Stomach smooth muscle (tissue), 2 donors: ENCODE results near the gene UCHL5.
"Not testable (repeated sequence)": the region's sequence is repeated elsewhere in the genome, so short reads cannot be mapped to it uniquely, and the experiment has no call there.

Source experiments
- H3K27ac ChIP-seq: one replicate; pipeline ENCODE4 v1.7.0; 2013; ENCODE audit warnings: mild to moderate bottlenecking, low read length, inconsistent platforms
- H3K27me3 ChIP-seq, 2 donors: one replicate each; pipeline ENCODE4 v1.7.0; 2013; ENCODE audit warnings: low read length in 2 of 2; ENCODE audit not compliant: insufficient read depth in 2 of 2, control insufficient read depth in 1 of 2
- H3K36me3 ChIP-seq, 2 donors: one replicate each; pipeline ENCODE4 v1.7.0; 2013; ENCODE audit warnings: low read length in 2 of 2; ENCODE audit not compliant: control insufficient read depth in 2 of 2, insufficient read depth in 2 of 2
- H3K4me1 ChIP-seq: one replicate; pipeline ENCODE4 v1.7.0; 2013; ENCODE audit warnings: low read length; ENCODE audit not compliant: control insufficient read depth, insufficient read depth
- H3K4me3 ChIP-seq, 2 donors: one replicate each; pipeline ENCODE4 v1.7.0; 2013; ENCODE audit warnings: low read length in 2 of 2
- H3K9ac ChIP-seq, 2 donors: one replicate each; pipeline ENCODE4 v1.7.0; 2013; ENCODE audit warnings: low read length in 2 of 2, mild to moderate bottlenecking in 1 of 2
- H3K9me3 ChIP-seq, 2 donors: one replicate each; pipeline ENCODE4 v1.7.0; 2013; ENCODE audit warnings: low read length in 2 of 2; ENCODE audit not compliant: control insufficient read depth in 2 of 2
- donor health status: healthy.
- donor health status: Pancreatic carcinoma.

UCHL5 gene

GRCh38 chr1:193011406-193011805 lies 47.8 kb downstream of the UCHL5 start:
- no peaks in the 10 kb centered on the region for H3K27me3 ChIP-seq
- no peaks in the 10 kb centered on the region for H3K9me3 ChIP-seq
- H3K4me3 ChIP-seq = no peak overlapping the region
- no peaks in the 10 kb centered on the region for H3K36me3 ChIP-seq
- no peaks in the 10 kb centered on the region for H3K4me1 ChIP-seq
- H3K27ac ChIP-seq = no peak overlapping the region
- no peak overlapping the region for H3K9ac ChIP-seq

GRCh38 chr1:193009501-193009900 lies 49.7 kb downstream of the UCHL5 start:
- no peak overlapping the region for H3K27ac ChIP-seq

GRCh38 chr1:193005785-193006184 lies 53.4 kb downstream of the UCHL5 start:
- Histone ChIP-seq H3K4me1 (no peaks in the 10 kb centered on the region), H3K9me3 (no peaks in the 10 kb centered on the region), H3K36me3 (no peaks in the 10 kb centered on the region), H3K9ac (no peak overlapping the region), H3K27ac (no peak overlapping the region), H3K4me3 (no peak overlapping the region), H3K27me3 (no peaks in the 10 kb centered on the region)

More at GRCh38 chr1:193009501-193009900, 49.7 kb downstream of the UCHL5 start:
- no peak overlapping the region for H3K4me3 ChIP-seq
- no peaks in the 10 kb centered on the region for H3K9me3 ChIP-seq
- no peaks in the 10 kb centered on the region for H3K27me3 ChIP-seq
- H3K4me1 ChIP-seq = no peaks in the 10 kb centered on the region
- no peak overlapping the region for H3K9ac ChIP-seq
- H3K36me3 ChIP-seq = no peaks in the 10 kb centered on the region

- H3K27ac ChIP-seq = no peak overlapping the region
Measured at GRCh38 chr1:192998536-192998935, 60.6 kb downstream of the UCHL5 start.

GRCh38 chr1:192994141-192994540 lies 65.0 kb downstream of the UCHL5 start:
- Histone ChIP-seq H3K4me3 (no peak overlapping the region), H3K27me3 (no peaks in the 10 kb centered on the region), H3K9me3 (no peaks in the 10 kb centered on the region), H3K9ac (no peak overlapping the region), H3K4me1 (no peaks in the 10 kb centered on the region), H3K27ac (no peak overlapping the region), H3K36me3 (peaks cover 0 to 5% of the 10 kb centered on the region in 2 donors)

More at GRCh38 chr1:192998536-192998935, 60.6 kb downstream of the UCHL5 start:
- no peaks in the 10 kb centered on the region for H3K27me3 ChIP-seq
- H3K9ac ChIP-seq = no peak overlapping the region
- H3K4me3 ChIP-seq = no peak overlapping the region
- H3K9me3 ChIP-seq = no peaks in the 10 kb centered on the region
- H3K4me1 ChIP-seq = no peaks in the 10 kb centered on the region
- peaks cover 0 to 5% of the 10 kb centered on the region in 2 donors for H3K36me3 ChIP-seq

GRCh38 chr1:192993426-192994085 lies 65.6 kb downstream of the UCHL5 start:
- H3K36me3 ChIP-seq = peaks cover 0 to 5% of the 10 kb centered on the region in 2 donors
- no peaks in the 10 kb centered on the region for H3K4me1 ChIP-seq
- H3K27ac ChIP-seq = no peak overlapping the region
- H3K27me3 ChIP-seq = no peaks in the 10 kb centered on the region
- H3K9me3 ChIP-seq = no peaks in the 10 kb centered on the region
- no peak overlapping the region for H3K9ac ChIP-seq
- H3K4me3 ChIP-seq = no peak overlapping the region

- H3K36me3 ChIP-seq, H3K9me3 ChIP-seq, H3K4me1 ChIP-seq, H3K9ac ChIP-seq, H3K27ac ChIP-seq, H3K4me3 ChIP-seq, H3K27me3 ChIP-seq: not testable (repeated sequence)
Measured at GRCh38 chr1:192986748-192987334, 72.3 kb downstream of the UCHL5 start.

GRCh38 chr1:192986110-192986747 lies 72.9 kb downstream of the UCHL5 start:
- no peaks in the 10 kb centered on the region for H3K27me3 ChIP-seq
- H3K9ac ChIP-seq = no peak overlapping the region
- no peaks in the 10 kb centered on the region for H3K36me3 ChIP-seq
- no peaks in the 10 kb centered on the region for H3K9me3 ChIP-seq
- H3K27ac ChIP-seq = no peak overlapping the region
- H3K4me3 ChIP-seq = no peak overlapping the region
- no peaks in the 10 kb centered on the region for H3K4me1 ChIP-seq

GRCh38 chr1:192984080-192984479 lies 75.1 kb downstream of the UCHL5 start:
- Histone ChIP-seq H3K27me3 (no peaks in the 10 kb centered on the region), H3K4me1 (no peaks in the 10 kb centered on the region)

GRCh38 chr1:192983349-192983980 lies 75.7 kb downstream of the UCHL5 start:
- Histone ChIP-seq H3K36me3 (no peaks in the 10 kb centered on the region), H3K4me1 (no peaks in the 10 kb centered on the region), H3K9ac (no peak overlapping the region), H3K9me3 (no peaks in the 10 kb centered on the region), H3K27ac (no peak overlapping the region), H3K27me3 (no peaks in the 10 kb centered on the region), H3K4me3 (no peak overlapping the region)

More at GRCh38 chr1:192984080-192984479, 75.1 kb downstream of the UCHL5 start:
- no peak overlapping the region for H3K27ac ChIP-seq
- no peak overlapping the region for H3K9ac ChIP-seq
- H3K4me3 ChIP-seq = no peak overlapping the region
- H3K9me3 ChIP-seq = no peaks in the 10 kb centered on the region
- H3K36me3 ChIP-seq = no peaks in the 10 kb centered on the region
